Hypothalamus (tissue), 51 donors: Measurements from ENCODE around the gene DTWD1.
"Not testable (repeated sequence)": the region's sequence is repeated elsewhere in the genome, so short reads cannot be mapped to it uniquely, and the experiment has no call there.

Experiments
- DNase-seq, 51 donors: peaks; one replicate each; lab custom pipeline; 2025; lab: John Stamatoyannopoulos, UW

Gene DTWD1

GRCh38 chr15:49645277-49645676 lies 24.4 kb downstream of the DTWD1 start:
- no peak for DNase-seq

- peak in 2 of 51 donors; percentile 0 to 22 for DNase-seq
These were observed 25.1 kb downstream of the DTWD1 start for GRCh38 chr15:49645941-49646340.

- no peak for DNase-seq
These were observed 26.0 kb downstream of the DTWD1 start for GRCh38 chr15:49646891-49647290.

- DNase-seq, result no peak
These were observed 29.1 kb downstream of the DTWD1 start for GRCh38 chr15:49649987-49650386.

GRCh38 chr15:49650676-49651075 lies 29.8 kb downstream of the DTWD1 start:
- DNase-seq, result no peak

- DNase-seq, result no peak
These were observed 32.1 kb downstream of the DTWD1 start for GRCh38 chr15:49652922-49653321.

DNA sequence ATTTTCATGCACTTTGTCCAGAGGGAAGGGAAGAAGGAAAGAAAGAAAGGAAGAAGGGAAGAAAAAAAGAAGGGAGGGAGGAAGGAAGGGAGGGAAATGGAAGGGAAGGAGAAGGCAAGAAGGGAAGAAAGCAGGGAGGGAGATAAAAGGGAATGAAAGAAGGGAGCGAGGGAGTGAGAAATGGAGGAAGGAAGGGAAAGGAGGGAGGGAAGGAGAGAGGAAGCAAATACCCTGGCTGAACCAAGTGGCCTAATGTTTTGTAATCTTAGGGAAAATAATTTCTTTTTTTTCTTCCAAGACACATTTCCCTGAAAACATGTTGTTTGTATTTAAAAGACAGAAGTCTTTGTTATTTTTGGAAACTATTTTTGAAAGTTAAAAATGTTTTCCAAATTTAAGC lies 35.9 kb downstream of the DTWD1 start:
- no peak for DNase-seq

- no peak for DNase-seq
These were observed 43.9 kb downstream of the DTWD1 start for GRCh38 chr15:49664716-49665115.

- not testable (repeated sequence) for DNase-seq
These were observed 45.6 kb downstream of the DTWD1 start for GRCh38 chr15:49666486-49666885.

DNA sequence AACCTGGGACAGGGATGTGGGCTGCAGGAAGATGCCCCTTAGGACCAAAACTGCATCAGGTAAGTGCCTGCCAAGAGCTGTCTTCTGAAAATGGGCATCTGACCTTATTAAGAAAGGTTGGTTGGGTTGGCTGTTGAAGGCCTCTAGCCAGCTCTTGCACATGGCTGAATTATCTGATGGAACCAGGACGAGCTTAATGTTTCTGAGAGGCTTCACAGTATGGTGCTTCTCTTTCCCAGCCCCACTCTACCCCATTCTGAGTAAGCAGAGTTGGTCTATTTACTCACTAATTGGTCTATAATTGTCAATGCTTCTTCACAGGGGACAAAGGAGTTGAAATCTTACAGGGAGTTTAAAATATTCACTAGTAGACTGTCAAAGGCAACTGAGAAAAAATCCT lies 48.4 kb downstream of the DTWD1 start:
- DNase-seq, result no peak

- no peak for DNase-seq
These were observed 53.0 kb downstream of the DTWD1 start for GRCh38 chr15:49673861-49674260.

- DNase-seq, result no peak
These were observed 53.5 kb downstream of the DTWD1 start for GRCh38 chr15:49674370-49674769.

DNA sequence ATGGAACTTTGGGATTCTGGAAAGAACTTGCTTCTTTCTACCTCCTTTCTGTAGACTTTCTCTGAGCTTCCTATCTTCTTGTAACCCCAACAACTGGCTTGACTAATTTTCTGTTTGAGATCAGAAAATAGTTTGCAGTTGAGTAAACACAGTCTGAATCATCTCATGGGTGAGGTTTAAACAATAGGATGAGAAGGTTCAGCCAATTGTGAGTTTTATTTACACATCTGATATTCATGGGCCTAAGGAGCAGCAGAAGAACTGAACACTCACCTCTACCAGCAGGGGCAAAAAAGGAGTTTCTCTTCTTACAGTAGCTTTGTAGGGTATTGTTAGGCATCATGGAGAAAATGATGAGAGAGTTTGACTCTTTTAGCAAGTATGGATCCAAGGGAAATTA lies 54.2 kb downstream of the DTWD1 start:
- no peak for DNase-seq

GRCh38 chr15:49678655-49679054 lies 57.8 kb downstream of the DTWD1 start:
- DNase-seq, result no peak

- no peak for DNase-seq
These were observed 65.8 kb downstream of the DTWD1 start for GRCh38 chr15:49686599-49686998.

- DNase-seq, result no peak
These were observed 67.4 kb downstream of the DTWD1 start for GRCh38 chr15:49688135-49688790.

DNA sequence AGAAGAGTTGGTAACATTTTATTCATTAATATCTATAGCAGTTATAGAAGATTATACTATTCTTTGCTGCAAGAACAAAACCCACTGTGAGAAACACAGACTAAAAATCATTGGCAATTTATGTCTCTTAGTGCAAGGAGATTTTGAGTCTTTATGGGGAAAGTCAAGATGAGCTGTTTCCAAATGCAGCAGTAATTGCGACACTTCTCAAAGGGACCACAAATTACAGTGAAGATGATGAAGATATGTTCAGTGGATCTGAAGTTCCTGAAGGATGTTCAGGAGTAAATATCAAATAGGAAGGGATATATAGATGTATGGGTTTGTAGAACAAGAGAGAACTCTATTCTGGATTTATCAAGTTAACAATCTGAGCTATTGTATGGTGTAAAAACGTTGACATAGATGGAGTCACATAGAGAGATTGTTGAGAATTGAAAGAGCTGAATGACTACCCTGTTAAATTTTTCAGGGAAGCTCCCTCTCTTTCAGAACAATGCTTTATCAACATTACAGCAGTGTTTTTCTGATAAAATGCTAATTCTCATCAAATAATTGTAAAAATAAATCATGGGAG lies 71.8 kb downstream of the DTWD1 start:
- DNase-seq, result no peak

- DNase-seq, result no peak
These were observed 72.7 kb downstream of the DTWD1 start for GRCh38 chr15:49693498-49693897.

DNA sequence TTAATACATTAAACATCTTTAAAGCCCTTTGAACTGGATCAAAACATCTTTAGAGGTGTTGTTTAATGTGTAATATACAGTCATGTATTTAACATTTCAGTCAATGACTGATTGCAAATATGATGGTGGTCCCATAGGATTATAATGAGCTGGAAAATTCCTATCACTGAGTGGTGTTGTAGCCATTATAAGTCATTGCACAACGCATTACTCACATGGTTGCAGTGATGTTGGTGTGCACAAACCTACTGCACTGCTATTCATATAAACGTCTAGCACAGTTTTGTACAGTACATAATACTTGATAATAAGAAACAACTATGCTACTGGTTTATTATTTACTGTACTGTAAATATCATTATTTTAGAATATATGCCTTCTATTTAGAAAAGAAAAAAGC lies 75.6 kb downstream of the DTWD1 start:
- DNase-seq, result no peak

DNA sequence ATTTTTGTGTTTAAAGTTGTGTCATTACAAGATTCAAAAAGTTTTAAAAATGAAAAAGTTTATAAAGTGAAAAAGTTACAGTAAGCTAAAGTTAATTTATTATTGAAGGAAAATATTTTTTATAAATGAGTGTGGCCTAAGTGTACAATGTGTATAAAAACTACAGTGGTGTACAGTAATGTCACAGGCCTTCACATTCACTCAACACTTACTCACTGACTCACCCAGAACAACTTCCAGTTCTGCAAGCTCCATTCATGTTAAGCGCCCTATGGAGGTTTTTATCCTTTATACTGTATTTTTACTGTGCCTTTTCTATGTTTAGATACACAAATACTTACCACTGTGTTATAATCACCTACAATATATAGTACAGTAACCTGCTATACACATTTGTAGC lies 76.3 kb downstream of the DTWD1 start:
- DNase-seq, result no peak

DNA sequence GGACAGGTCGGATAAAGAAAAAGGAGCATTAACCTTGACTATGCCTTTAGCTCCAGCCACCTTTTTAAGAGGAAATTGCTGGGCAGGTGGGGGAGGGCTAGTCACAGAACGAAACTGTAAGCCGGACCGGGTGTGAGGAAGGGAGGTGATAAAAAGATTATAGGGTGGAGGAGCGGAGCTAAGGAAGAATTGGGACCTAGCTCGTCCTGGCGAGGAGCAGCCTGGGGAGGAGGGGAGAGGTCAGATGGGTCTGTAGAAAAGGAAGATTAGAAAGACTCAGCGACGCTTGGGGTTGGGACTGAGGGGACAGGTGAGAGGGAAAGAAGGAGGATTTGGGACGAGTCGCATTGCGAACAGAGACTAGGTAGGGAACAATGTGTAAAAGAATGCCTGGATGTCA lies 82.1 kb downstream of the DTWD1 start:
- DNase-seq, result not testable (repeated sequence)
